Stimulated activated CD8-positive, alpha-beta memory T cell treated with anti-CD3 and anti-CD28 coated beads, Interleukin-7, amount 100 ng/mL, for 4 hours (primary cell): ENCODE measurements around the gene ABCA13.

Source experiments
- DNase-seq, 2 donors: peaks; one replicate each; pipeline ENCODE4 v3.0.0-alpha.2; 2020; ENCODE audit warnings: low read depth in 2 of 2

The ABCA13 gene

DNA sequence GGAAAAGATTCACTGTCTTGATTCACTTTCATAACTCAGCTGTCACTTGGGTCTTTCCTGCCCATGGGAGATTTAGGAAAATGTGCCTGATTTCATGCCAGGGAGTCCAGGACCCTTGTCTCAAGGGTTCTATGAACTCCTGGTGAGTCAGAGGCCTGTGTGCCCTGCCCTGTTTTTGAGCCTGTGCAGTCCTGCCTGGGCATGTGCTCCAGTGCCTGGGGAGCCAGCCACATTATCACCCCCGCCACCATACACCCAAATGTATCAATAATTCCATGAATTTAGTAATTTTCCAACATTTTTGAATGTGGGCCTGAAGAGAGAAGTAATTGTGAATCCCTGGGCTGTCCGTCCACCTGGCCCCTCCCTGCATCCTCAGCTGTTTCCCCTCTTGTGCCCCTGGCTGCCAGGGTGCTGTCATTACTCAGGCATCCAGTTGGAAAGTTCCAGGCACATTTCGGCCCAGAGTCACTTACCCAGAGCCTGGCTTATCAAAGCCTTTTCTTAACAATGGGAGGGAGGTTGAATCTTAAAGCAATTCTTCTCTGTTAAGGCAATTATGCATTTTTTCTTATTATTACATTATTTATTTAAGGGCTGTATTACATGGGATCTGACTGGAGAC is 465.2 kb downstream of the ABCA13 start:
- no peak for DNase-seq

DNA sequence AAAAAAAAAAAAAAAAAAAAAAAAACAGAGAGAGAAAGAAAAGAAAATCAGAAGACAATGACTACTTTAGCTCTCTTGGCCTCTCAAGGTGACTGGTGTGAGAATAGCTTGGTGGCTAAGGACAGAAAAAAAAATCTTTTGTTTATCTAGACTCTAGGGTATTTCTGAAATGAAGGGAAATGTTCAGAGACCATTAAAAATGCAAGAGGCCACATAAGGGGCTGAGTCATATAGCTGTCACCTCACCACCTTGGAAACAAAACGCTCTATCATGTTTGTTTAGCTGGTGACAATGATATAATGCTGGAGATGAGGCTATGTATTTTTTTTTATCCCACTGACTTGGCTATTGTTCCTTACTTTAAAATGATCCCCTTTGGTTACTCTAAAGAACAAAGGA is 466.1 kb downstream of the ABCA13 start:
- no peak for DNase-seq

DNA sequence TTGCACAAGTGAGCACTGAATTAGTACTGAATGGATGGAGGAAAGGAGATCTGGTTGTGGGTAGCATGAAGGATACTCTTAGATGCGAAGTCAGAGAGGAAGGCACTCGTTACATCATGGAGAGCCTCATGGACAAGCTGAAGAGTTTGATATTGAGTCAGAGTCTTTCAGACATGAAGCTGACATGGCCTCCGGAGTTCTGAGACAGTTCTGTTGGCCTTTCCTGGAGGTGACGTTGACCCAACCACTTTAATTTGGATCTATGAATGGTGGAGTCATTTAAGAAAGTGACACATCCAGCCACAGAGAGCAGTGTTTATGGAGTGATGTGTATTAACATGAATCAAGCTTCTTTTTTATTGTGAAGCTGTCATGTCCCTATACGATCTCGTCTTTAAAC is 466.8 kb downstream of the ABCA13 start:
- no peak for DNase-seq

DNA sequence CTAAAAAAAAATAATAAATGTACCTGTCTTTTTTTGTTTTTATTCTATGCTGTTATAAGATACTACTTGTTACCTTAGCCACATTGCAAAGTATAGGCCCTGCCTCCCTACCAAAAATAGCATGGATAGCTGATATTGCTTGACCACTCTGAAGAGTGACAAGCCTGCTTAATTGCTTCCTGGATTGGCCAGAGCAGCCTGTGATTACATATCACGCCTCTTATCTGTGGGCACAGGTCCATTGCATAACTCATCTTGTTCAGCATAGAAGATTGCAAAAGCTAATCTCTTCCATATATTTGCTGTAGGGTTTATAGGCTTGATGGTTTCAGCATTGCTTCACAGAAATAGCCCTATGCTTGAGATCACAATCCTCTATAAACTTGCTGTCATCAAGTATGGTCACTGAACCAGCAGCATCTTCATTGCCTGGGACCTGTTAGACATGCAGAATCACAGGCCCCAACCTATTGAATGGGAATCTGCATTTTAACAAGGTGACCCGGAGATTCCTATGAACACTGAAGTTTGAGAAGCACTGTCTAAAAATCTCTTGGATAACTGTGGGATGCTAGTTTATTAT is 472.3 kb downstream of the ABCA13 start:
- DNase-seq: no peak

DNA sequence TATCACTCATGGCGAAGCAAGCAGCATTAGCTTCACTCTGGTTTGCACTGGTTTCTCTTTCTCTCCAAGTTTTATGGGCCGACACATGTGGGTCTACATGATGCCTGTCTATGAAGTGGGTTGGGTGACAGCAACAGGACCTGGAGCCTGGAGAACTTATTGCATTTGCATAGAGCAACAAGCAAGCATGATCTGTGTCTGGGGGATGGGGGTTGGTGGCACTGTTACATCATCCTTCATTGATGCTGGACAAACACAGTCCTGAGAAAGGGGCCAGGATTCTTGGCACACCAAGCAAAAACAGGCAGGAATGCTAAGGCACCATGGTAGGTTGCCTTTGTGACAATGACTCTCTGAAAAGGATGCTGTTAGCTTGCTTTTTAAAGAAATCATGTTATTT is 486.9 kb downstream of the ABCA13 start:
- no peak for DNase-seq

DNA sequence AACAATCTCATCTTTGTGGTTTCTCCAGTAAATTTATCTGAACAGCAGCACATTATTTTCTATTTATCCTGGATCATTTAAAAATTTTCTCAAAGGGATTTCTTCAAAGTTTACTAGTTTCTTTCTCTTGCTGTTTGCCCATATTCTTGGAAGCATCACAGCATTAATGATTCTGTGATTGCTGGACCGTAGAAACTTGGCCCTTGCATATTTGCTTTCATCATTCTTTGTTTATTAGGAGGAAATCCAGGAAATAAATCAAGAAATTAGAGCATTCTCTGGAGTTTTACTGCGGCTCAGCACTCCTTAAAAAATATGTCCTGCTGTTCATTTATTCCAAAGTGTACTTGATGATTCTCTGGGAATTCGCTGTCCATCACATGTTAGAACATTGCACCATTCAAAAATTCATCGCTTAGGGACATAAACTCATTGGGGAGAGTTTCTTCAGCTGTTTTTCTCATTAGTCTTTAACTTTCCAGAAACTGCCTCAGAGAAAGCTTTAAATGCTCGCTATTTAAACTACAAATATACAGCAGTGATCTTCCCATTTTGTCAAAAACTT is 489.1 kb downstream of the ABCA13 start:
- DNase-seq: no peak

DNA sequence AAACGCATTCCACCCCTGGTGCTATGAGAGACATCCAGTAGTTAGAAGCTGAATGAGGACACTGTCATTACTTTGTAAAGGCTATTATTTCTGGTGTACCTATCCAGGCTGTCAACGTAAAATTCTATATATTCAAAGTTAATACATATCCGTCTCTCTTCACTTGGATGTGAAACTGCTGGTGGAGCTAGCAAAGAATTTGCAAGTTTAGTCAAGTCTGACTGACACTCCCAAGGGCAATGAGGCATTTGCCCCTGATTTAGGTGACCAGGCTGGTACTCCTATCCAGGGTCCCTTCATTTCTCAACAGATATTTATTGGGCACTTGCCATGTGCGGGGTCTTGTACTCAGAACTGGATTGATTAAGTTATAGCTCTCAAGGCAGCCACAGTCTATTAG is 493.0 kb downstream of the ABCA13 start:
- no peak for DNase-seq

DNA sequence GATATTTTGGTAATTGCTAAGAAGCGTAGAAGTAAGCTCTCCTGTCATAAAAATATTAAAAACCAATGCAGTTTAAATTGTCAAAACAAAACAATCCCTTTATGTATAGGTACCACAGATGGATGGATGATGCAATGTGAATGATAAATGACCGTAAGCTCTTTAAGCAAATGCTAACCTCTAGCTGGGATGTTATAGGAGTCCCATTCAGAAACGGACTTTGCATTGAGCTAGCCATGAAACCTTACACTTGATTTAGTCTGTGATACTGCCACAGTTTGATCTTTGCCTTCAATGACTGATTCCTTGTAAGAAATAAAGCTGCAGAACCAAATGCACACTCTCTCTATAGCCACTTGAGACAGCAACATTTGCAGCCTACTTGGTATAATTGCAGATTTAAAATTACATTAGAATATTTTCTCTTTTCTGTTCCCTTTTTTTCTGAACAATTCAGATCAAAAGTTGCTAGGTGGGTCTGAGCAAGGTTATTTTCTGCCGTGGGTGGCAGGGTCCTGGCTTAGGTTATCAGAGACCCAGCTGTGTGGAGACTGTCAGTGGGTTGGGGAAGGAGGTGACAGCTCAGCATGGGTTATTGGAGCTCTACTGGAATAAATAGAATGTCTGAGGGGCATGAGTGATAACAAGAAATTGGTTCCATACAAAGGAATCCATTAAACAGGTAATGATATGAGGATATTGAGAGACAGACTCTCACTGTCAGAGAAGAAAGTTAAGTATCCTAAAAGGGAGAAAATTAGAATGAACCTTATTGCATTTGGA is 494.3 kb downstream of the ABCA13 start:
- DNase-seq: no peak

DNA sequence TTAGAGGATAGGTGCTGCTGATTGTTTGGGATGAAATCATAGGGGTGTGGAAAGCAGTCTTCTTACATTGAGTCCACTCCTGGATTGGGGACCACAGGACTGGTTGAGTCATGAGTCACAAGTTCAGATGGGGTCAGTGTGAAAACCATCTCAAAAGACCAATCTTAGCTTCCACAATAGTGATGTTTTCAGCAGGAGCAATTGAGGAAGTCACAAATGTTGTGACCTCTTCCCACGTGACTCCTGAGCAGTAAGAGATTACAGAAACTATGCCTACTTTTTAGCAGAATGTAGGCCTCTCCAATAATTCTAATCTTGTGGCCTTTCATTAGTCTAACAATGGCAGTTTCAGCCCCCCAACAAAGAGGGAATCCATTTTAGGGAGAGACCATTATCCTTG is 496.1 kb downstream of the ABCA13 start:
- DNase-seq: no peak

DNA sequence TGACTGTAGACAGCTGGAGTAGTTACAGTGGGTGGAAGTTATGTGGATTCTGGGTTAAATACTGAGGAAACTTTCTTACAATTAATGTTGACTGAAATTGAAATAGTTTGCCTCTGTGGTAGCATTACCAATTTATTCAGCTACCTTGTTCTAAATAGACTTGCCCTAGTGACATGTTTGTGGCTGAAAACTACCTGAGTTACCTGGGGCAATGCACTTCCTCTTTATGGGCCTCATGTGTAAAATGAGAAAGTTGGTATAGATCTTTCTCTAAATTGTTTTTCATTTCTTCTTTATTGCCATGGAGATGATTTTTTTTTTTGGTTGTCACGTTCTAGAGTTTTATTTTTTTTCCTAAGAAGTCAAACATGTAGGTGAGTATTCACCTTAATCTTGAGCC is 500.4 kb downstream of the ABCA13 start:
- no peak for DNase-seq

DNA sequence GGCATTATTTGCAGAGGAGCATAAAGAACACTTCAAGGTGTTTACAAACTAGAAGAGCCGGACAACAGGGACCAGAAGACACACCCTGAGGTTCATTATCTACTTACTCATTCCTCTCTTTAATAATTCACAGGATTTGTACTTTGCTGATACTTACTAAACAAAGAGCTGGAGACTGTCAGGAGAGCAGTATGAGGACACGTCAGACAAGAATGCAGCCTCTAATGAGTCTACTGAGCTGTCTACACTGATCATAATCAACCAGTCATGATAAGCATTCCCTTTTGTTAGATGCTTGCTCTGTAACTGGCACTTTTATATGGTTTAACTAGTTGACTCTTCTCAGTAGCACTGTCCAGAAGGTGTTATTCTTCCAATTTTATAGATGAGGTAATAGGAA is 509.7 kb downstream of the ABCA13 start:
- DNase-seq: no peak

DNA sequence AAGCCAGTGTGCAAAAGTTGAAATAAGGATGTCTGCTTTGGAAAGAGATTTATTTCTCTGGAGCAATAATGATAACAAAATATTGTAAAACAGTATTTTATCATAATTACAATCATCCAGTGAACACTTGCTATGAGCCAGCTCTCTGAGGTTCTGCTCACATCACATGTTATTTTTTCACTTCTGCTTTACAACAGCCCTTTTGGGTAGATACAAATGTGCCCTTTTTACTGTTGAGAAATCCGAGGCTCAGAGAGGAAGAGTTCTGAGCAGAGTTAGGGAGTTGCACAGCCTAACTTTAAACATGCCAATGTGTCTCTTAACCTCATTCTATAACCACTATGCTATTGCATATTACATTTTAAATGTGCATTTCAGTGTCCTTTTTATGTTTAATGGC is 520.5 kb downstream of the ABCA13 start:
- DNase-seq: no peak
